HG03378 (cell line): ENCODE data around the gene SIN3A.
A peak's percentile ranks its signal among the peaks of the same experiment; 100 is the strongest.
"Not testable (repeated sequence)": the region's sequence is repeated elsewhere in the genome, so short reads cannot be mapped to it uniquely, and the experiment has no call there.

Source experiments
- ATAC-seq: cut with Tn5 transposase; IDR thresholded peaks from one replicate; pipeline ENCODE4 v1.9.1; 2021; ENCODE audit warnings: mild to moderate bottlenecking, moderate library complexity; ENCODE audit not compliant: unreplicated experiment

Gene SIN3A

DNA sequence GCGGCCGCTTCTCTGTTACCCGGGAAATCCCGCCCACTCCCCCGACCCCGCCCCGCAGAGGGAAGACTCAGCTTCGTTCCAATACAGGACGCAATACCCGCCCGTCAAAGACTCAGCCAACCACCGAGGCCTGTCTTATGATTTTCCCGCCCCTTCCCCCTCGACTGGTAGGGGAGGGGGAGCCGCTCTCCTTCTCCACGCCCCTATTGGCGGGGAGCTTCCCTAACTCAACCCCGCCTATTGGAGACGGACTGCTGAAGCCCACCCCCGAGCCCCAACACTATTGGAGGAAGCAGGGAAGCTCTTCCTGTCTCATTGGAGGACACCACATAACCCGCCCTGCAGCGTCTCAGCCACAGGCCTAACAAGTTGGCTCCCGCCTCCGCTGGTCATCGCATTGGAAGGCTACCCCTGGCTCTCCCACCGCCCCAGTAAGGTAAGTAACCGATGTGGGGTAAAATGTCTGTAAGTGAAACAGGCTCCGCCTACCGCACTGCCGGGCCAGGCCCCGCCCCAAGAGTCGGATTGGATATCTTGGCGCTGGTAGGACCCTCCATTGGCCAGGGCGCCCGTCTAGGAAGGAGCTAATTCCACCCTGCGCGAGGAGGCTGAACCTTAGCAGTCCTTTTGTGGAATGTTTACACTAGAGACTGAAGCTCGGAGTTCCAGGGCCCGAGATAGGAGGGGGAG lies at the start of gene SIN3A:
Gene SIN3A, minus strand, starts transcription at position 17 of the 690 bp plus-strand sequence. CDS start 21,315 bp downstream, outside the sequence.
- ATAC-seq, result peak; percentile 48

DNA sequence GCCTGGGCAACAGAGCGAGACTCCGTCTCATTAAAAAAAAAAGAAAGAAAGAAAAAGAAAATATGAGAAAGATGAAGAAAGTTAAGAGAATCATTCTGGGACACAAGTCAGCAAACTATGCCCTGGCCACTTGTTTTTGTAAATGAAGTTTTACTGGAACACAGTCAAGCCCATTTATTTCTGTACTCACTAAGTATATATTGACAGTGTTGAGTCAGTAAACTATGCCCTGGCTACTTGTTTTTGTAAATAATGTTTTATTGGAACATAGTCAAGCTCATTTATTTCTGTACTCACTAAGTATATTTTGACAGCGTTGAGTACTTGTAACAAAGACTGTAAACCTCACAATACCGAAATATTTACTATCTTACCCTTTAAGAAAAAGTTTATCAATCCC lies 42.2 kb upstream of the SIN3A start:
- ATAC-seq, result no peak

DNA sequence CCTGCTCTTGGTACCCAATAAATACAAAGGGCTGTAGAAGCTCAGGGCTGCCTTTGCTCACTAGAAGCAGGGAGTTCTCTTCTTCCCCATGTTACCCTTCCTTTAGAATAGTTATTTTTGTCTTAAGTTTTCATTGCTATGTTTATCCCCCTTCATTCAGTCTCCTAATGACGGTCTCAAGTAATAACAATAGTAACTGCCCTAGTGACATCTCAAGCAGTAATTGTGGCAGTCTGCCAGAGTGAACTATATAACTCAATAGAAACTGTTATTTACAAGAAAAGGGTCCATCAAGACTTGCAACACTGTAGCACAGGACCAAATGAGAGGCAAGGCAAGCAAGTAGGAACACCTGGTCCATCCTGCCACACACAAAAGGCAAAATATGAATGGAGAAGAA lies 32.5 kb upstream of the SIN3A start:
- no peak for ATAC-seq

DNA sequence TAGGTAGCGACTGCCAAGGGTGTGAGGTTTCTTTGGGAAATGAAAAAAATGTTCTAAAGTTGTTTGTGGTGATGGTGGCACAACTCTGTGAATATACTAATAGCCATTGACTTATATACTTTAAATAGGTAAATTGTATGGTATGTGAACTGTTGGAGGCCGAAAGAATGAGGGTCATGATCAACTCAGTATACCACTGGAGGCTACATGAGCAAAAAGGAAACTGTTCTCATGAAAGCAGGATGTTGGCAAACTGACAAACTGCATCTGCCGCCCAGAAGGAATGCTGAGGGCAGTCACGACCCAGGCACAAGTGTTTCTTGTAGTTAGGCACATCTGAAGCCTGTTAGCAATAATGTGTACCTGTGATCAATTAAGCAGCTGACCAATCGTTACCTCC lies 32.1 kb upstream of the SIN3A start:
- not testable (repeated sequence) for ATAC-seq

DNA sequence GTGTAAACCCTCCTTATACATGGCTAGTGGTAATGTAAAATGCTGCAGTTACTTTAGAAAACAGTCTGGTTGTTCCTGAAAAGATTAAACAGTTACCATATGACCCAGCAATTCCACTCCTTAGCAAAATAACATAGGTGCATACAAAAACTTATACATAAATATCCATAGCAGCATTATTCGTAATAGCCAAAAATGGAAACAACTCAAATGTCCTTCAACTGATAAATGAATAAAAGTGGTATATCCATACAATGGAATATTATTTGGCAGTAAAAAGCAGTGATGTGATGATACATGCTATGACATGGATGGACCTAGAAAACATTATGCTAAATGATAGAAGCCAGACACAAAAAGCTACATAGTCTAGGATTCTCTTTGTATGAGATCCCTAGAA lies 31.6 kb upstream of the SIN3A start:
- no peak for ATAC-seq

DNA sequence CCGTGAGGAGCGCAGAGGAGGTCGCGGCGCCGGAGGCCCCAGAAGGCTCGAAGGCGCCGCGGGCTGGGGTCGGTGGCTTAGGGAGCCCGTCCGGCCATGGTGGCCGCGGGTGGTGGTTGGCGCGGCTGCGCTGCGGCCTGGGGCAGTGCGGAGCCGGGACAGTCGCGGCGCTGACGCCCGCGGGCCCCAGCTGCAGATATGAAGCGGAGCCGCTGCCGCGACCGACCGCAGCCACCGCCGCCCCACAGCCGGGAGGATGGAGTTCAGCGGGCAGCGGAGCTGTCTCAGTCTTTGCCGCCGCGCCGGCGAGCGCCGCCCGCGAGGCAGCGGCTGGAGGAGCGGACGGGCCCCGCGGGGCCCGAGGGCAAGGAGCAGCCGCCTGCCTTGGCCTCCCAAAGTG lies 29.0 kb upstream of the SIN3A start:
- not testable (repeated sequence) for ATAC-seq

DNA sequence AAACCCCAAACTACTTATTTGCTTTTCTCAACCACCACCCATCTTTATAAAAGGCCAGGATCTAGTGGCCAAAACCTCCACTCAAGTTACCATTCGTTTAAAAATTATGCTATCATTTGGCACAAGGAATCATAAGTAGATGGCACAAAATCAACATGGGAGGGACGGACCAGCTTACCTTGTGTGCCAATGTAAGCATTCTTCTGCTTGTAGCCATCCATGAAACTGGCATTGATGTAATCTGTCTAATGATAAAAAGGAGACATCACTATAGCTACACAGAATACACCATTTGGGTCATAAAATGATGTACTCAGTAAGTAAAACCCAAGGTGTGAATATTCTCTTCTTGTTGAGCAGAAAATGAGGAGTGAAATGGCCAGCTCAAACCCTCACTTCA lies 28.2 kb upstream of the SIN3A start:
- no peak for ATAC-seq

DNA sequence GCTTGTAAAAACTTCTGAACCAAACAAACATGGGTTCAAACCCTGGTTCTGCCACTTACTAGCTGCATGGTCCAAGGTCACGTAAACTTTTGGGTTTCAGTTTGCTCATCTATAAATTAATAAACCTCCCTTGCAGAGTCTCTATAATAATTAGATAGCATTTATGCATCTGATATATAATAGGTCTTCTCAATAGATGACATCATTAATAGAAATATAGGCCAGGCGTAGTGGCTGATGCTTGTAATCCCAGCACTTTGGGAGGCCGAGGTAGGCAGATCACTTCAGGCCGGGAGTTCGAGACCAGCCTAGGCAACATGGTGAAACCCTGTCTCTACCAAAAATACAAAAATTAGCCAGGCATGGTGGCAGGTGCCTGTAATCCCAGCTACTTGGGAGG lies 25.6 kb upstream of the SIN3A start:
- not testable (repeated sequence) for ATAC-seq

DNA sequence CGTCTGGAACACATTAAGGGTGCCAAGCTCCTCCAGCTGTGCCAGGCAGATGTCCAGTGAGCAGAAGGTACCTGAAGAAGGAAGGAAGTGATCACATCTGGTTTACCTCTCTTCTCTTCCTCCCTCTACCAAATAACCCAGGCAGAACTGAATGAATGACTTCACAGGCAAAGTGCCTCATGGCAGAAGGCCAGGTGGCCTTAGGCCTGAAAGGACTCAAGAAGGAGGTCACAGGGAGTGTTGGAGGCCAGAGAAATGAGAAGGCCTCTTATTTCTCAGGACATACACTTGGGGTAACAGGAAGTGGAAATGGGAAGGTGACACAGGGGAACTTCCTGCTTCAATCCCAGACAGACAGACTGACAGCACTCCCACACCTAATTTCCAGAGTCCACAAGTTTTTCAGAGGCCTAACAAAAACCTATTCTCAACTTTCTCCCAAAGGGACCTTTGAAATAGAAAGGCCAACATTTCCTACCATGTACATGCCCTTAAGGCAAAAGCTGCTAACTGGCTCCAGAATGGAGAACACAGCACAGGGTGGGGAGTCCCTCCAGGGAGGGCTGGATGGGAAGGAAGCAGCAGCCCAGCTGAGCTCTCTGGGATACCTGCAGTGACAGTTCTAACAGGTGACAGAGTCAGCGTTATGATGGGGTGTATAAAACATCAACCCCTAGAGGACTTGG lies 17.6 kb upstream of the SIN3A start:
- no peak for ATAC-seq

DNA sequence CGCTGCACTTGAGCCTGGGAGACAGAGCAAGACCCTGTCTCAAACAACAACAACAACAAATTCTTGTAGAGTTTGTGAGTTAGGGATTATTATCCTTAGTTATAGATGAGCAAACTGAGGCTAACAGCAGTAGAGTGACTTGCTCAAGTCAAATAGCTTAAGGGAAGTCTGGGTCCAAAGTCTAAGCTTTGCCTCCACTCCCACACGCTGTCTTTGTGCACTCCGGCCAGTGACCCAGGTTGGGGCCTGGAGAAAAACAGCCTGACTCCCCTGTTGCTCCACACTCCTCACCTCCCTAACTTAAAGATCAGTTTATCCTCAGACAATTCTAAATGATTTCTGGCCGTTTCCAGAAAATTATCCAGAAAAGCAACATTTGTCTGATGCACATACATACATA lies 9.2 kb upstream of the SIN3A start:
- ATAC-seq, result no peak

DNA sequence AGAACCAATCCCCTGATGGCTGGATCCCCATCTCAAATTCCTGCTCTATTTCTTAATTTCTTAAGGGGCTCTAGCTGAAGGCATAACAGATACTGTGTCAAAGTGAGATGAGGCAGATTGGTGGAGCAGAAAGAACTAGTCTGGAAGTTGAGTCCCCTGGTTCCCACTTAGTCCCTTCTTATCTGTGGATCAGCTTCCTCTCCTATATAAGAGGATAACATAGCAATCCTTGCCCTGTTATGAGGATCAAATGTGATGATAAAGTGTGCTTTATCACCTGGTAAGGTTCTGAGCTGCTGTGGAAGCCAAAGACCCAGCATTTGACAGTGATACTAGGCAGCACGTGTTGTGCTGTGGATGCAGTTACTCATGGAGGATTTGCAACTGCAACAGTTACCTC lies 8.1 kb upstream of the SIN3A start:
- ATAC-seq, result no peak

DNA sequence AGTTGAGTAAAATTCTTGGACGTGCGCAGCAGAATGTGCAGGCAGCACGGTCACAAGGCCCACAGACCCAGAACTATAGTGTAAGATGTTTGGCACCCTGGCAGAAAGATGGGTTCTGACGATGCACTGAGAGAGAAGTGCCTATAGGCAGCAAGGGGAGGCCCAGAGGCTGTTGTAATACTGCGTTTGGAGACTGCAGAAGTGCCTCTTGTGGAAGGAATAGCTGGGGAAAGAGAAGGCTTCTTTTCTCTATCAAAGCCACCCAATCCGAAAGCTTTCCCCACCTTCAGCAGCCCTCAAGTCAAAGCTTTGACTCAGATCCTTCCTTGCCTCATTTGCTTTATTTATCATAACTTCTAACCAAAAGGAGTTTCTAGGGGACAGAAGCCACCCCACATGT lies 5.2 kb upstream of the SIN3A start:
- ATAC-seq, result no peak

DNA sequence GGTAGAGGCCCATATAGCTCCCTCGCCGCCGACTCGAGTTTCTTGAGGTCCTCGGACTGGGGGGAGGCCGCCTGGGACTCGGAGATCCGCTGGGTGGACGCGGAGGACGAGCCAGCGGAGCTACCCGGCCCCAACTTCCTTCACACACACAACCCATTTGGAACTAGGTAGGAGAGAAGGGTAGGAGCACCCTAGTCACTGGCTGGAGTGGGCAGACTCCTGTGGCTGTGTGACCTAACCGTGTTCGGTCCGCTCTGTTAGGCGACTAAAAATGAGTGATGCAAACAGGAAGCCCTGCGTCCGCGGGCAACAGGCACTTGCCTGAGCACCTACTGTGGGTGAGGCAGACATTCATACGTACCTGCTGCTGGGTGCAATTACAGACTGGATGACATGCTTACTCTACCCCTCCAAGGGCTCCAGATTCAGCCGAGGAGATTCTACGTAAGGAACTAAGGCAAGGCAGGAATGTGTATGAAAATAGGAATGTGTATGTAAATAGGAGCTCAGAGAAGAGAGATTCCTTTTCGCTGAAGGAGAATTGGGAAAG lies 4.6 kb upstream of the SIN3A start:
- no peak for ATAC-seq

DNA sequence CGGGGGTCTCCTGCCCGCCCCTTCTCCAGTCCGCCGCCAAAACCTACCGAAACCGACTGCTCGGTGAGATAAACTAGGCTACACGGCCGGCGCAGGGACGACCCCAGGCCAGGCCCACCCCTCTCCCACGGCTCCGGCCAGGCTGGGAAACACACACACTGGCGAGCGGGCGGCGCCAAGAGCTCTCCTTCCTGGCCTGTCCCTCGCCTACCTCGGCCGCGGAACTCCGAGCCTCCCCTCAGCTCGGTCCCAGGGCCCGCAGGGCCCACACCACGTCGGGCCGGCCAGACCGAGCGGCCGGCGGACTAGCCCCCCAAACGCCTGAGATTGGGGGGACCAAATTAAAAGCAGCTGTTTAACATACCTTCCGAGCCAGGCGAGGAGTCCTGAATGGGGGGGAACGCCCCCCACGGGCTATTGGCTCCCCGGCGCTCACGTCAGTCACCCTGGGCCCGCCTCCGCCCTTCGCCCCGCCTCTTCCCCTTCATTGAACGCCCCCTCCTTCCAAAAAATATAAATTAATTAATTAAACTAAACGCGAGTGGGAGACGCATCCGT lies 4.0 kb upstream of the SIN3A start:
- no peak for ATAC-seq

DNA sequence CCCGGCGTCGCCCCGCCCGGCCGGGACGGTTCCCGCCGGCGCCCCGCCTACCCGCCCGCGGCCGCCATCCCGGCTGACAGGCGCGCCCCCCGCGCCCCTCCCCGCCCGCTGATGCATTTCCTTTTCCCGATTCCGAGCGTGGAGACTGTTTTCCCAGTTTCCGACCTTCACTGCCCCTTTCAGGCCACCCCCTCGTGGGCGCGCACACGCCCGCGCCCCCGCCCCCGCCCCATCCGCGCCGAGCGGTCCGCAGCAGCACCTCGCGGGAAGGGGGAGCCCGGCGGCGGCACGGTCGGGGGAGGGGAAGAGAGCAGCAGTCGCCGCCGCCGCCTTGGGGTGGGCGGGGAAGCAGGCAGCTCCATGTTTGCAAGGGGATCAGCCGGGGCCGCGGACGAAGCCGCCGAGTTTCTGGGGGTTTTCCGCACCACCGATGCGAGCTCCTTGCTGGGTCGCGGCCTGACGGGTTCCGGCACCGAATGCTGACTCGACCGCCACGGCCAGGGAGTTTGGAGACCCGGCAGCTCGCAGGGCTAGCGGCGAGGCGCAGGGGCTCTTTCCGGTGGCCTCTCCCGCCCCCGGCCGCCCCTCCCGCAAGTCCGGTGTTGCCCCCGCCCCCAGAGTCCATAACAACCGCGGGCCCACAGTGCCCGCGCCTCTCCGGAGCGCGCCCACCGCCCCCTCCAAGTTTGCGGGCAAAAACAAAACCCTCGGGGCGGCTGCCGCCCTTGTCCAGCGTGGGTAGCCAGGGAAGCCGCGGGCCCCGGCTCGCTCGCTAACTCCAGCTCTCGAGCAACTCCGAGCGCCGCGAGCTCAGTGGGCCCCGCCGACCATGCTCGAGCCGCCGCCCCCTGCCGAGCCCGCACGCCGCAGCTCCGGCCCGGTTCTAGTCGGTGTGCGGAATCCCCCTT lies 3.2 kb upstream of the SIN3A start:
- no peak for ATAC-seq

DNA sequence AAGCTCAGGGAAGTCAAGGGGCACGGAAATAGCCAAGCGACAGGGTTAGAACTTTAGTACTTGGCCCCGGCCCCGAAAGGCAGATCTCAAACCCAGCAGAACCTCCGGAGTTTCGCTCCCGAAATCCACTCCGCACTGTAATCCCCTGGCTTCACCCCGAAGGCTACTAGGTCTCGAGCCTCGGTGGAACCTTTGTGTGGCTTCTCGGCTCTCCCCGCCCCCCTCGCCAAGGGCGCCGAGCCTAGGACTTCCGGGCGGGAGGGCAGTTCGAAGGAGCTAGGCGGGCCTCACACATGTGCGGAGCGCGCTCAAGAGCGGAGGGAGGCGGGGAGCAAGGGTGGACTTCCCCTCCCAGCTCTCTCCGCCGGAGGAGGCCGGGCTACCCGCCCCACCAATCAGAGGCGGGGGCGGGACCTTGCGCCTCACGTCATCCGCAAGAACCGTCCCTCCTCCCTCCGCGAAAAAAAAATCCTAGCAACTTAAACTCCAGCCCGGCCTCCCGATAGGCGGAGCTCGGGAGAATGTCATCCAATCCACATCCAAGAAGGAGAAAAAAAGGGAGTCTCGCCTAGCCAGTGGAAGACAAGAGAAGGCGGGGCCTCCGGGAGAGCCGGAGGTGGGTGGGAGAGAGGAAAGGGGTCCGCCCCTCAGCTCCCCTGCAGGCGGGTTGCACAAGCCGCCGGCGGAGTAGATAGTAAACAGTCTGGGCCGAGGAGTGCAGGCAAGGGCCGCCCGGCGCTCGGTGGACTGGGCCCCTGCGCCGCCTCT lies 2.4 kb upstream of the SIN3A start:
- peak; percentile 45 for ATAC-seq

DNA sequence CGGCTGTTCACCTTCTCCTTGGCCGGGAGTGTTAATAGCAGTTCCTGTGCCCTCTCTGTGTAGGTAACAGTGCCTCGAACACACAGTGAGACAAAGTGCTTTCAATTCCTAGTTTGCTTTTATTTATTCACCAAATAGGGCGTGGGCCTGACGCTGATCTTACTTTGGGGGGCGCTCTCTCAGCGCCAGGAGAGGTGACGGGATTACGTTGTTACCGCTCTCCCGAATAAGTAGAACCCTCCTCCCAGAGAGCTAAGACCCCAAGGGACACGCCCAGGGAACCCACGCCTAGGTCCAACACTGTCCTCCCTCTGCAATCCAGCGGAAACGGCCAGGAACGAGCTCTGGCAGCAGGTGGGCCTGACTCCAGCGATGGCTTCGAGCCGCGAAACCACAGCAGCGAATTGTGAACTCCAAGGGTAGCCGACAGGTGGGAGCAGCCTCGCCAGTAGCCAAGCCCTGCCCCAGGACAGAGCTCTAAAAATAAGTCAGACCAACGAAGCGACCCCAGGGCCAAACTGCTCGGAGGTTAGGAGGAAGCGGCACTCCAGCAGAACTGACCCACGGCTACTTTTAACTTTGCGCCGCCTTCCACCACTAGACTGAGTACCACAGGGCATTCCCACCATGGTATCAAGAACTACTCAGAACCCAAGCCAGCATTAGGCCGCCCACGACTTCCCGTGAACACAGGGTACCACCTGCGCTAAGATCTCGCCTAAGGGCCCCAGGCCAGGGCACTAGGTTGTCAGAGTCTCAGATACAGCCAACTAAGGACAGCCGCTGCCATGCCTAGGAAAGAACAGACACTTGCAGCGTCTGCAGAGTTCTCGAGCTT lies 1.6 kb upstream of the SIN3A start:
- ATAC-seq, result no peak

DNA sequence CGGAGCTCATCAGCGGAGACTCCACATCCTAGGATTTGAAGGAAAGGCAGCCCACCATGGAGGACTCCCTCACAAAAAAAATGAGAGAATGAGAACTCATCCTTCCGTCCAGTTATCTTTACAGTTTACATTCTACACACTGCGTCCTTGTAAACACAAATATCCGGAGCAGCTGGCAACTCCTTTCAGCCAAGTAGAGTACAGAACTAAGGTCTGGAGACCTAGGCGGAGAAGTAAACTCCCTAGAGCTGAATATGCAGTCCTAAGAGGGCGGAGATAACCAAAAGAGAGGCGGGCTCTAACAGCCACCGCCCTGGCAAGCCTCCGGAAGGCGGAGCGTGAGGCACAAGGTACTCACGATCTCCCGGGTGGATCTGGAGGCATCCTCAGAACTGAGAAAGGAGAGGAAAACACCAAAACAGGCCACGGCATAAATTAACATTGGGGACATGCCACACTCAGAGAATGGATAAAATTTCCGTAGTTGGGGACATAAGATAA lies 924 bp upstream of the SIN3A start:
- ATAC-seq, result no peak

DNA sequence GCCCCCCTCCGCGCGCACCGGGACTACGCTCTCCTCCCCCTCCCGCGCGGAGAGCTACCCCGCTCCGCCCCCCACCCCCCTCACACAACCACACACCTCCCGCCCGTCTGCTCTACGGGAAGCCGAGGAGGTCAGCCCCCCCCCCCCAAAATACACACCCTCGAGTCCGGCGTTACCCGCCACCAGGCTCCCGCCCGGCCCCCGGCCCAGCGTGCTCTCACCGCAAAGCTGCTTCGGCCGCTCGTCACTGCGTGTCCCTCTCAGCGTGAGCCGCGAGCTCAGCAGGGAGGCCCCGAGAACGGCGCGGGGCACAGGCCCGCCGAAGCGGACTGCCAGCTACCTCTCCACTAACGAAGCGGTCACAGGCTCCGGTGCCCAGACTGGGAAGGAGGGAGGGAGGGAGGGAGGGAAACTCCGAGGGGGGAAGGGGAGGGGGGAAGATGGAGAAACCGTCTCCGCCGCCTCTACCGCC lies 252 bp downstream of the SIN3A start:
- no peak for ATAC-seq
